GM23338 (cell line): ENCODE data around the gene PAX5. TPM values are rescaled to one million over a fixed set of nuclear protein-coding genes. Genes with fewer than 3 reads are reported as not detected.

Source experiments
- ATAC-seq: fragments of 200-7000 bp; cut with Tn5 transposase; 3 replicates; pipeline ENCODE4 v1.9.1; 2020
- DNase-seq: peaks from one replicate; pipeline ENCODE4 v3.0.0-alpha.2; 2015; ENCODE audit warnings: low spot score
- H2AFZ ChIP-seq: fragments of 200-600 bp; sonication (generic); 2 replicates; pipeline ENCODE4 v1.8.0; 2016; ENCODE audit warnings: antibody characterized with exemption, mild to moderate bottlenecking, moderate library complexity
- H3F3A ChIP-seq: fragments of 200-600 bp; sonication (generic); replicated peaks from 2 replicates; pipeline ENCODE4 v1.8.0; 2017; ENCODE audit warnings: antibody characterized with exemption, mixed run types, low read depth
- H3K27ac ChIP-seq: fragments of 200-600 bp; sonication (generic); 2 replicates; pipeline ENCODE4 v1.6.1; 2016; ENCODE audit warnings: low read depth
- H3K27me3 ChIP-seq: fragments of 200-600 bp; sonication (generic); 2 replicates; pipeline ENCODE4 v1.8.0; 2016; ENCODE audit warnings: mild to moderate bottlenecking, mixed run types, moderate library complexity; ENCODE audit not compliant: insufficient read depth
- H3K36me3 ChIP-seq: fragments of 200-600 bp; sonication (generic); 2 replicates; pipeline ENCODE4 v1.8.0; 2016; ENCODE audit warnings: mild to moderate bottlenecking; ENCODE audit not compliant: insufficient read depth
- H3K4me1 ChIP-seq: fragments of 200-600 bp; sonication (generic); 2 replicates; pipeline ENCODE4 v1.8.0; 2016; ENCODE audit warnings: mild to moderate bottlenecking, moderate library complexity; ENCODE audit not compliant: insufficient read depth
- H3K4me2 ChIP-seq: fragments of 200-600 bp; sonication (generic); 2 replicates; pipeline ENCODE4 v1.7.1; 2017; ENCODE audit warnings: mixed run types
- H3K4me3 ChIP-seq: fragments of 200-600 bp; sonication (generic); 2 replicates; pipeline ENCODE4 v1.6.1; 2016; ENCODE audit warnings: mixed run types
- H3K79me2 ChIP-seq: fragments of 200-600 bp; sonication (generic); replicated peaks from 2 replicates; pipeline ENCODE4 v1.8.0; 2017; ENCODE audit warnings: mild to moderate bottlenecking; ENCODE audit not compliant: insufficient read depth
- H3K9me2 ChIP-seq: fragments of 200-600 bp; sonication (generic); 2 replicates; pipeline ENCODE4 v1.8.0; 2017; ENCODE audit not compliant: insufficient read depth
- H4K20me1 ChIP-seq: fragments of 200-600 bp; sonication (generic); replicated peaks from 2 replicates; pipeline ENCODE4 v1.8.0; 2017; ENCODE audit warnings: mild to moderate bottlenecking; ENCODE audit not compliant: insufficient read depth
- H3K27ac Mint-ChIP-seq: 2 replicates; pipeline ENCODE4 v1.8.0; 2020; ENCODE audit warnings: inconsistent platforms, mild to moderate bottlenecking, moderate library complexity, mixed read lengths
- H3K27me3 Mint-ChIP-seq: 3 replicates; pipeline ENCODE4 v1.8.0; 2022; ENCODE audit warnings: low read depth, mild to moderate bottlenecking, moderate library complexity, mixed read lengths, inconsistent platforms; ENCODE audit not compliant: insufficient read depth, poor library complexity
- H3K36me3 Mint-ChIP-seq: 3 replicates; pipeline ENCODE4 v1.8.0; 2021; ENCODE audit warnings: low read depth, mild to moderate bottlenecking, inconsistent platforms, moderate library complexity, mixed read lengths
- H3K4me1 Mint-ChIP-seq: 3 replicates; pipeline ENCODE4 v1.8.0; 2020; ENCODE audit warnings: mild to moderate bottlenecking, inconsistent platforms, mixed read lengths
- H3K4me3 Mint-ChIP-seq: 3 replicates; pipeline ENCODE4 v1.8.0; 2021; ENCODE audit warnings: moderate library complexity, mild to moderate bottlenecking, inconsistent platforms, mixed read lengths
- H3K9me3 Mint-ChIP-seq: 3 replicates; pipeline ENCODE4 v1.8.0; 2020; ENCODE audit warnings: moderate library complexity, mild to moderate bottlenecking, inconsistent platforms, mixed read lengths
- CREB1 ChIP-seq: fragments of 250-450 bp; sonication (Bioruptor Pico); IDR thresholded peaks from 2 replicates; pipeline ENCODE4 v1.5.0; 2020; ENCODE audit warnings: low read depth, mild to moderate bottlenecking, moderate library complexity
- EZH2 ChIP-seq: fragments of 200-600 bp; sonication (generic); IDR thresholded peaks from one replicate; pipeline ENCODE4 v1.8.0; 2017; ENCODE audit warnings: antibody characterized with exemption, mild to moderate bottlenecking, low read depth; ENCODE audit not compliant: unreplicated experiment
- EZH2phosphoT487 ChIP-seq: fragments of 200-600 bp; sonication (generic); IDR thresholded peaks from one replicate; pipeline ENCODE4 v1.8.1; 2018; ENCODE audit warnings: antibody characterized with exemption; ENCODE audit not compliant: unreplicated experiment
- JUNB ChIP-seq: IDR thresholded peaks from one replicate; pipeline ENCODE4 v1.6.1; 2016; ENCODE audit warnings: antibody characterized with exemption; ENCODE audit not compliant: unreplicated experiment
- NANOG ChIP-seq: IDR thresholded peaks from 2 replicates; pipeline ENCODE4 v1.6.1; 2016; ENCODE audit warnings: antibody characterized with exemption, borderline replicate concordance
- POLR2AphosphoS5 ChIP-seq: IDR thresholded peaks from 2 replicates; pipeline ENCODE4 v1.6.1; 2016; ENCODE audit warnings: antibody characterized with exemption, low read depth
- STAT1 ChIP-seq: IDR thresholded peaks from one replicate; pipeline ENCODE4 v1.6.1; 2016; ENCODE audit warnings: antibody characterized with exemption; ENCODE audit not compliant: unreplicated experiment
- ZNF114 ChIP-seq: fragments of 250-450 bp; sonication (Bioruptor Pico); IDR thresholded peaks from 2 replicates; pipeline ENCODE4 v1.5.0; 2020; ENCODE audit warnings: mild to moderate bottlenecking, moderate library complexity
- polyA plus RNA-seq: library from polyadenylated mRNA; unstranded; fragments of >200 nt; fragmentation: Nextera tagmentation; extraction: Ambion mirVana; gene quantifications from 2 replicates; pipeline ENCODE4 v1.2.1, GENCODE V29; 2016
- total RNA-seq: library from RNA; depleted of rRNA; stranded (reverse); fragments of >200 nt; shearing (Covaris generic); gene quantifications from 2 replicates; pipeline ENCODE4 v1.2.3, GENCODE V29; 2014
- TF ChIP-seq, protein P1 (sequence below): IDR thresholded peaks from one replicate; pipeline ENCODE4 v1.6.1; 2018; ENCODE audit warnings: antibody characterized with exemption; ENCODE audit not compliant: unreplicated experiment
- TF ChIP-seq, protein P2 (sequence below): fragments of 250-450 bp; sonication (Bioruptor Pico); IDR thresholded peaks from 2 replicates; pipeline ENCODE4 v1.5.0; 2020; ENCODE audit warnings: mild to moderate bottlenecking, moderate library complexity
- TF ChIP-seq, protein P3 (sequence below): IDR thresholded peaks from 2 replicates; pipeline ENCODE4 v1.6.1; 2016; ENCODE audit warnings: antibody characterized with exemption

PAX5 gene
- total and polyA plus RNA-seq, 2 experiments from 2014 or later = 0.17 to 0.60 TPM

DNA sequence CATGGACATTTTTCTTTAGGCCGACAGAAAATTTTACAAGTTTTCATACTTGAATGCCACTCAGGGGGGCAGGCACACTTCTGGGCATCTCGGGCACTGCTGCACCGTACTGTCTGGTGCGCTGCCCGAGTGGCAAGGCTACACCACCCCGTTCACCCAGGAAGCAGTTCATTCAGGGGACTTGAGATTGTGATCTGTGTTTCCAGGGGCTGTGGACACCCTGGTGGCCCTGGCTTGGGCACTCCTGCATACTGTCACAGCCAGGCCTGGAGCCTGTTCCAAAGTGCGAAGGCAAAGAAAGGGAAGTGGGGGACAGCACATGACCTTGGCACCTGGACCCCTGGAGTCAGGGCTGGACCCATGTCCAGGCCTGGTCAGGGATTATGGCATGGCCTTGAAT lies 197.6 kb downstream of the PAX5 start:
- Mint-ChIP-seq H3K4me3 (no peak overlapping the region), H3K36me3 (no peaks in the 10 kb centered on the region), H3K4me1 (peaks cover 33% of the 10 kb centered on the region), H3K27ac (0 out of 2 replicates have a peak overlapping the region, but pooled peaks have one; percentile 27), H3K9me3 (no peaks in the 10 kb centered on the region), H3K27me3 (peaks cover 12% of the 10 kb centered on the region)
- DNase-seq (no peak), ATAC-seq (no peak)
- Histone ChIP-seq H3K9me2 (no peaks in the 10 kb centered on the region), H3K79me2 (no peaks in the 10 kb centered on the region), H3K4me2 (no peak overlapping the region), H3K36me3 (no peaks in the 10 kb centered on the region), H2AFZ (no peak overlapping the region), H3F3A (no peaks in the 10 kb centered on the region), H4K20me1 (no peaks in the 10 kb centered on the region), H3K4me3 (no peak overlapping the region), H3K4me1 (peaks cover 5% of the 10 kb centered on the region; the same call in 1 of the 2 replicates), H3K27me3 (no peaks in the 10 kb centered on the region), H3K27ac (no peak overlapping the region)
- TF ChIP-seq EZH2phosphoT487 = no peak
- TF ChIP-seq, protein P1, sequence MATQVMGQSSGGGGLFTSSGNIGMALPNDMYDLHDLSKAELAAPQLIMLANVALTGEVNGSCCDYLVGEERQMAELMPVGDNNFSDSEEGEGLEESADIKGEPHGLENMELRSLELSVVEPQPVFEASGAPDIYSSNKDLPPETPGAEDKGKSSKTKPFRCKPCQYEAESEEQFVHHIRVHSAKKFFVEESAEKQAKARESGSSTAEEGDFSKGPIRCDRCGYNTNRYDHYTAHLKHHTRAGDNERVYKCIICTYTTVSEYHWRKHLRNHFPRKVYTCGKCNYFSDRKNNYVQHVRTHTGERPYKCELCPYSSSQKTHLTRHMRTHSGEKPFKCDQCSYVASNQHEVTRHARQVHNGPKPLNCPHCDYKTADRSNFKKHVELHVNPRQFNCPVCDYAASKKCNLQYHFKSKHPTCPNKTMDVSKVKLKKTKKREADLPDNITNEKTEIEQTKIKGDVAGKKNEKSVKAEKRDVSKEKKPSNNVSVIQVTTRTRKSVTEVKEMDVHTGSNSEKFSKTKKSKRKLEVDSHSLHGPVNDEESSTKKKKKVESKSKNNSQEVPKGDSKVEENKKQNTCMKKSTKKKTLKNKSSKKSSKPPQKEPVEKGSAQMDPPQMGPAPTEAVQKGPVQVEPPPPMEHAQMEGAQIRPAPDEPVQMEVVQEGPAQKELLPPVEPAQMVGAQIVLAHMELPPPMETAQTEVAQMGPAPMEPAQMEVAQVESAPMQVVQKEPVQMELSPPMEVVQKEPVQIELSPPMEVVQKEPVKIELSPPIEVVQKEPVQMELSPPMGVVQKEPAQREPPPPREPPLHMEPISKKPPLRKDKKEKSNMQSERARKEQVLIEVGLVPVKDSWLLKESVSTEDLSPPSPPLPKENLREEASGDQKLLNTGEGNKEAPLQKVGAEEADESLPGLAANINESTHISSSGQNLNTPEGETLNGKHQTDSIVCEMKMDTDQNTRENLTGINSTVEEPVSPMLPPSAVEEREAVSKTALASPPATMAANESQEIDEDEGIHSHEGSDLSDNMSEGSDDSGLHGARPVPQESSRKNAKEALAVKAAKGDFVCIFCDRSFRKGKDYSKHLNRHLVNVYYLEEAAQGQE = no peak
- TF ChIP-seq, protein P2, sequence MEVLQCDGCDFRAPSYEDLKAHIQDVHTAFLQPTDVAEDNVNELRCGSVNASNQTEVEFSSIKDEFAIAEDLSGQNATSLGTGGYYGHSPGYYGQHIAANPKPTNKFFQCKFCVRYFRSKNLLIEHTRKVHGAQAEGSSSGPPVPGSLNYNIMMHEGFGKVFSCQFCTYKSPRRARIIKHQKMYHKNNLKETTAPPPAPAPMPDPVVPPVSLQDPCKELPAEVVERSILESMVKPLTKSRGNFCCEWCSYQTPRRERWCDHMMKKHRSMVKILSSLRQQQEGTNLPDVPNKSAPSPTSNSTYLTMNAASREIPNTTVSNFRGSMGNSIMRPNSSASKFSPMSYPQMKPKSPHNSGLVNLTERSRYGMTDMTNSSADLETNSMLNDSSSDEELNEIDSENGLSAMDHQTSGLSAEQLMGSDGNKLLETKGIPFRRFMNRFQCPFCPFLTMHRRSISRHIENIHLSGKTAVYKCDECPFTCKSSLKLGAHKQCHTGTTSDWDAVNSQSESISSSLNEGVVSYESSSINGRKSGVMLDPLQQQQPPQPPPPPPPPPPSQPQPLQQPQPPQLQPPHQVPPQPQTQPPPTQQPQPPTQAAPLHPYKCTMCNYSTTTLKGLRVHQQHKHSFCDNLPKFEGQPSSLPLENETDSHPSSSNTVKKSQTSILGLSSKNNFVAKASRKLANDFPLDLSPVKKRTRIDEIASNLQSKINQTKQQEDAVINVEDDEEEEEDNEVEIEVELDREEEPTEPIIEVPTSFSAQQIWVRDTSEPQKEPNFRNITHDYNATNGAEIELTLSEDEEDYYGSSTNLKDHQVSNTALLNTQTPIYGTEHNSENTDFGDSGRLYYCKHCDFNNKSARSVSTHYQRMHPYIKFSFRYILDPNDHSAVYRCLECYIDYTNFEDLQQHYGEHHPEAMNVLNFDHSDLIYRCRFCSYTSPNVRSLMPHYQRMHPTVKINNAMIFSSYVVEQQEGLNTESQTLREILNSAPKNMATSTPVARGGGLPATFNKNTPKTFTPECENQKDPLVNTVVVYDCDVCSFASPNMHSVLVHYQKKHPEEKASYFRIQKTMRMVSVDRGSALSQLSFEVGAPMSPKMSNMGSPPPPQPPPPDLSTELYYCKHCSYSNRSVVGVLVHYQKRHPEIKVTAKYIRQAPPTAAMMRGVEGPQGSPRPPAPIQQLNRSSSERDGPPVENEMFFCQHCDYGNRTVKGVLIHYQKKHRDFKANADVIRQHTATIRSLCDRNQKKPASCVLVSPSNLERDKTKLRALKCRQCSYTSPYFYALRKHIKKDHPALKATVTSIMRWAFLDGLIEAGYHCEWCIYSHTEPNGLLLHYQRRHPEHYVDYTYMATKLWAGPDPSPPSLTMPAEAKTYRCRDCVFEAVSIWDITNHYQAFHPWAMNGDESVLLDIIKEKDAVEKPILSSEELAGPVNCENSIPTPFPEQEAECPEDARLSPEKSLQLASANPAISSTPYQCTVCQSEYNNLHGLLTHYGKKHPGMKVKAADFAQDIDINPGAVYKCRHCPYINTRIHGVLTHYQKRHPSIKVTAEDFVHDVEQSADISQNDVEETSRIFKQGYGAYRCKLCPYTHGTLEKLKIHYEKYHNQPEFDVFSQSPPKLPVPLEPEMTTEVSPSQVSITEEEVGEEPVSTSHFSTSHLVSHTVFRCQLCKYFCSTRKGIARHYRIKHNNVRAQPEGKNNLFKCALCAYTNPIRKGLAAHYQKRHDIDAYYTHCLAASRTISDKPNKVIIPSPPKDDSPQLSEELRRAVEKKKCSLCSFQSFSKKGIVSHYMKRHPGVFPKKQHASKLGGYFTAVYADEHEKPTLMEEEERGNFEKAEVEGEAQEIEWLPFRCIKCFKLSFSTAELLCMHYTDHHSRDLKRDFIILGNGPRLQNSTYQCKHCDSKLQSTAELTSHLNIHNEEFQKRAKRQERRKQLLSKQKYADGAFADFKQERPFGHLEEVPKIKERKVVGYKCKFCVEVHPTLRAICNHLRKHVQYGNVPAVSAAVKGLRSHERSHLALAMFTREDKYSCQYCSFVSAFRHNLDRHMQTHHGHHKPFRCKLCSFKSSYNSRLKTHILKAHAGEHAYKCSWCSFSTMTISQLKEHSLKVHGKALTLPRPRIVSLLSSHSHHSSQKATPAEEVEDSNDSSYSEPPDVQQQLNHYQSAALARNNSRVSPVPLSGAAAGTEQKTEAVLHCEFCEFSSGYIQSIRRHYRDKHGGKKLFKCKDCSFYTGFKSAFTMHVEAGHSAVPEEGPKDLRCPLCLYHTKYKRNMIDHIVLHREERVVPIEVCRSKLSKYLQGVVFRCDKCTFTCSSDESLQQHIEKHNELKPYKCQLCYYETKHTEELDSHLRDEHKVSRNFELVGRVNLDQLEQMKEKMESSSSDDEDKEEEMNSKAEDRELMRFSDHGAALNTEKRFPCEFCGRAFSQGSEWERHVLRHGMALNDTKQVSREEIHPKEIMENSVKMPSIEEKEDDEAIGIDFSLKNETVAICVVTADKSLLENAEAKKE (CRISPR knock-in tag) = no peak
- no peak for TF ChIP-seq ZNF114 (CRISPR knock-in tag)
- no peak for TF ChIP-seq POLR2AphosphoS5
- TF ChIP-seq EZH2 = no peak
- TF ChIP-seq, protein P3, sequence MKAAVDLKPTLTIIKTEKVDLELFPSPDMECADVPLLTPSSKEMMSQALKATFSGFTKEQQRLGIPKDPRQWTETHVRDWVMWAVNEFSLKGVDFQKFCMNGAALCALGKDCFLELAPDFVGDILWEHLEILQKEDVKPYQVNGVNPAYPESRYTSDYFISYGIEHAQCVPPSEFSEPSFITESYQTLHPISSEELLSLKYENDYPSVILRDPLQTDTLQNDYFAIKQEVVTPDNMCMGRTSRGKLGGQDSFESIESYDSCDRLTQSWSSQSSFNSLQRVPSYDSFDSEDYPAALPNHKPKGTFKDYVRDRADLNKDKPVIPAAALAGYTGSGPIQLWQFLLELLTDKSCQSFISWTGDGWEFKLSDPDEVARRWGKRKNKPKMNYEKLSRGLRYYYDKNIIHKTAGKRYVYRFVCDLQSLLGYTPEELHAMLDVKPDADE = no peak
- no peak for TF ChIP-seq NANOG
- no peak for TF ChIP-seq STAT1
- TF ChIP-seq JUNB = no peak
- TF ChIP-seq CREB1 (CRISPR knock-in tag) = no peak
